HCT116 (cell line): ENCODE measurements around the gene GPS2. TPM values are rescaled to one million over a fixed set of nuclear protein-coding genes. Genes with fewer than 3 reads are reported as not detected.

Experiments
- ATAC-seq: fragments of 200-7000 bp; cut with Tn5 transposase; 2 replicates; pipeline ENCODE4 v1.9.1; 2020; ENCODE audit warnings: mild to moderate bottlenecking, moderate library complexity
- BruUV-seq: library from RNA; stranded (reverse); fragments of 400-500 nt; replicated peaks from 2 replicates; lab custom pipeline; 2021; lab: Mats Ljungman, UMichigan
- CTCF ChIA-PET: fragments of 300-600 bp; sonication (Branson Sonifier 250); formaldehyde crosslinking; loops from one replicate; lab custom pipeline; 2021; ENCODE audit warnings: antibody characterized with exemption; lab: Charles Lee
- POLR2A ChIA-PET: fragments of 300-600, 350-600 bp; sonication (Branson Sonifier 250); formaldehyde crosslinking; loops from one replicate; lab custom pipeline; 2021; ENCODE audit warnings: antibody characterized with exemption; lab: Charles Lee
- RAD21 ChIA-PET, 2 experiments: fragments of 300-600 bp; sonication (Branson Sonifier 250); formaldehyde crosslinking; loops; one replicate each; lab custom pipeline; 2023; ENCODE audit warnings: low total read pairs in 2 of 2; ENCODE audit not compliant: uncharacterized antibody in 2 of 2, unreplicated experiment in 2 of 2, low non-redundant PET in 1 of 2; lab: Charles Lee
- DNase-seq: peaks from one replicate; pipeline ENCODE4 v3.0.0-alpha.2; 2010; ENCODE audit warnings: low read depth, low spot score
- H2AFZ ChIP-seq: fragments of 200-600 bp; shearing (Covaris generic), sonication (generic); 2 replicates; pipeline ENCODE4 v1.6.1; 2017; ENCODE audit warnings: low read depth, mixed run types, mixed read lengths, antibody characterized with exemption, low read length; ENCODE audit not compliant: poor library complexity, severe bottlenecking
- H3K27ac ChIP-seq: 2 replicates; pipeline ENCODE4 v1.5.1; 2012; ENCODE audit warnings: low read depth, low read length
- H3K27me3 ChIP-seq: fragments of 200-600 bp; sonication (generic); 2 replicates; pipeline ENCODE4 v1.6.1; 2016; ENCODE audit warnings: mixed run types, low read length, mixed read lengths; ENCODE audit not compliant: insufficient read depth
- H3K36me3 ChIP-seq, 2 experiments: fragments of 200-500 bp in 1 of 2; fragments of 200-600 bp in 1 of 2; sonication (Bioruptor generic) in 1 of 2; sonication (generic) in 1 of 2; 2 replicates each; pipeline versions ENCODE4 v1.5.1 to v1.6.1; 2014 to 2016; ENCODE audit warnings: low read length in 2 of 2, inconsistent platforms in 1 of 2, mixed read lengths in 1 of 2, mixed run types in 1 of 2; ENCODE audit not compliant: insufficient read depth in 2 of 2, control insufficient read depth in 1 of 2
- H3K4me1 ChIP-seq, 2 experiments: fragments of 200-600 bp in 1 of 2; sonication (generic) in 1 of 2; 2 replicates each; pipeline versions ENCODE4 v1.5.1 to v1.6.1; 2012 to 2017; ENCODE audit warnings: low read length in 2 of 2, inconsistent platforms in 1 of 2, mild to moderate bottlenecking in 1 of 2, mixed read lengths in 1 of 2, mixed run types in 1 of 2, moderate library complexity in 1 of 2; ENCODE audit not compliant: insufficient read depth in 2 of 2, control insufficient read depth in 1 of 2
- H3K4me2 ChIP-seq: fragments of 200-600 bp; sonication (generic); 2 replicates; pipeline ENCODE4 v1.6.1; 2017; ENCODE audit warnings: mixed run types, low read length, mixed read lengths
- H3K4me3 ChIP-seq, 2 experiments: fragments of 200-600 bp in 1 of 2; sonication (generic) in 1 of 2; replicated peaks in 1 of 2; 2 replicates each; pipeline ENCODE4 v1.5.1; 2011 to 2016; ENCODE audit warnings: low read length in 2 of 2, control low read depth in 1 of 2, low read depth in 1 of 2, mild to moderate bottlenecking in 1 of 2, mixed read lengths in 1 of 2, mixed run types in 1 of 2
- H3K79me2 ChIP-seq: fragments of 200-600 bp; sonication (generic); 2 replicates; pipeline ENCODE4 v1.6.1; 2017; ENCODE audit warnings: mild to moderate bottlenecking, mixed run types, low read length, moderate library complexity, mixed read lengths; ENCODE audit not compliant: insufficient read depth
- H3K9ac ChIP-seq: fragments of 200-600 bp; sonication (generic); 2 replicates; pipeline ENCODE4 v1.6.1; 2016; ENCODE audit warnings: low read length, mixed read lengths
- H3K9me2 ChIP-seq: fragments of 200-600 bp; sonication (generic), shearing (Covaris generic); 2 replicates; pipeline ENCODE4 v1.6.1; 2017; ENCODE audit warnings: mixed run types, mild to moderate bottlenecking, moderate library complexity; ENCODE audit not compliant: insufficient read depth
- H3K9me3 ChIP-seq, 2 experiments: fragments of 200-500 bp in 1 of 2; fragments of 200-600 bp in 1 of 2; sonication (Bioruptor generic) in 1 of 2; sonication (generic) in 1 of 2; 2 replicates each; pipeline ENCODE4 v1.6.1; 2014 to 2017; ENCODE audit warnings: low read length in 2 of 2, mixed read lengths in 2 of 2, inconsistent platforms in 1 of 2, low read depth in 1 of 2, mild to moderate bottlenecking in 1 of 2, mixed run types in 1 of 2, moderate library complexity in 1 of 2; ENCODE audit not compliant: control insufficient read depth in 1 of 2, insufficient read depth in 1 of 2
- H4K20me1 ChIP-seq: fragments of 200-600 bp; sonication (generic), shearing (Covaris generic); 2 replicates; pipeline ENCODE4 v1.6.1; 2017; ENCODE audit warnings: mixed run types, mild to moderate bottlenecking, moderate library complexity; ENCODE audit not compliant: insufficient read depth
- CBX3 ChIP-seq: IDR thresholded peaks from 2 replicates; pipeline ENCODE4 v1.6.1; 2012; ENCODE audit warnings: low read depth
- ELF1 ChIP-seq: IDR thresholded peaks from 2 replicates; pipeline ENCODE4 v1.6.1; 2012; ENCODE audit warnings: low read depth, borderline replicate concordance
- FOSL1 ChIP-seq: IDR thresholded peaks from 2 replicates; pipeline ENCODE4 v1.6.1; 2012; ENCODE audit warnings: low read depth
- JUND ChIP-seq: IDR thresholded peaks from 2 replicates; pipeline ENCODE4 v1.6.1; 2012
- SIN3A ChIP-seq: IDR thresholded peaks from 2 replicates; pipeline ENCODE4 v1.6.1; 2012; ENCODE audit warnings: low read depth
- SP1 ChIP-seq: IDR thresholded peaks from 2 replicates; pipeline ENCODE4 v1.6.1; 2012; ENCODE audit warnings: low read depth
- TCF7L2 ChIP-seq: IDR thresholded peaks from 2 replicates; pipeline ENCODE4 v1.7.0; 2011; ENCODE audit warnings: borderline replicate concordance, inconsistent platforms; ENCODE audit not compliant: insufficient read depth, insufficient read length; ENCODE audit errors: extremely low read depth
- ZNF274 ChIP-seq: fragments of 200-500 bp; sonication (Bioruptor generic); IDR thresholded peaks from 2 replicates; pipeline ENCODE4 v1.6.1; 2014; ENCODE audit warnings: mild to moderate bottlenecking, low read depth, low read length, inconsistent platforms
- intact Hi-C: fragments of 100-400 bp; cut with micrococcal nuclease; formaldehyde crosslinking; loops from 2 replicates; pipeline ENCODE4 v1.10.0; 2022
- total RNA-seq: library from RNA; stranded (reverse); gene quantifications from one replicate; pipeline ENCODE4 v1.2.1, GENCODE V29; 2021; ENCODE audit not compliant: unreplicated experiment
- TF ChIP-seq, protein P1 (sequence below), 3 experiments: fragments of 200-600 bp in 1 of 3; sonication (generic) in 1 of 3; IDR thresholded peaks in 2 of 3; conservative IDR thresholded peaks in 1 of 3; 2 replicates each; pipeline ENCODE4 v1.5.1; 2012 to 2017; ENCODE audit warnings: low read depth in 2 of 3, low read length in 2 of 3, antibody characterized with exemption in 1 of 3, borderline replicate concordance in 1 of 3, control low read depth in 1 of 3, mild to moderate bottlenecking in 1 of 3, mixed read lengths in 1 of 3, mixed run types in 1 of 3, moderate library complexity in 1 of 3; ENCODE audit not compliant: insufficient read depth in 1 of 3
- TF ChIP-seq, protein P2 (sequence below): IDR thresholded peaks from 2 replicates; pipeline ENCODE4 v1.6.1; 2012
- TF ChIP-seq, protein P3 (sequence below): IDR thresholded peaks from 2 replicates; pipeline ENCODE4 v1.6.1; 2012
- TF ChIP-seq, protein P4 (sequence below): IDR thresholded peaks from 2 replicates; pipeline ENCODE4 v1.6.1; 2012; ENCODE audit warnings: low read depth

Gene GPS2
- total RNA-seq, 1 experiment from 2014 or later, result 61.3 TPM

DNA sequence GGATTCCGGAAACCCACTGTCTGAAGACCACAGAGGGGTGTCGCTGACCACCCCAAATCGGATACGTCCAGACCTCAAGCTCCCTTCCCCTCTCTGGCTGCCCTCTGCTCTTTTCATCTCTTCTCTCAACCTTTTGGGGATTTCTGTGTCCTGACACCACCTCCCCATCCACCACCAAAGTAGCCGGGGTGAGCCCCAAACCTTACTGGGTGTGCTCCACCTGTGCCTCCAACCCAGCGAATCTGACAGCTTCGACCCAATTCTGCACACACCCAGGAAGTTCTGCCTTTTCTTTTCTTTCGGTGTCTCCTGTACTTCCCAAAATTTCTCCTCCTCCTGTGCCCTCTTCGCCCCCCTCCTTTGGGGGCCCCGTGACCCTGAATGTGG, 37.3 kb upstream of the GPS2 start:
- H3K4me3 ChIP-seq, result peak overlapping the region; percentile 79 to 89
- H4K20me1 ChIP-seq, result 0 out of 2 replicates have a peak, but pooled peaks cover 4% of the 10 kb centered on the region
- H3K79me2 ChIP-seq, result peaks cover 32% of the 10 kb centered on the region
- TSS peak; percentile 67 for BruUV-seq
- H3K9me2 ChIP-seq, result no peaks in the 10 kb centered on the region
- TF ChIP-seq JUND (no peak), ELF1 (no peak), FOSL1 (no peak)
- TF ChIP-seq, protein P1, sequence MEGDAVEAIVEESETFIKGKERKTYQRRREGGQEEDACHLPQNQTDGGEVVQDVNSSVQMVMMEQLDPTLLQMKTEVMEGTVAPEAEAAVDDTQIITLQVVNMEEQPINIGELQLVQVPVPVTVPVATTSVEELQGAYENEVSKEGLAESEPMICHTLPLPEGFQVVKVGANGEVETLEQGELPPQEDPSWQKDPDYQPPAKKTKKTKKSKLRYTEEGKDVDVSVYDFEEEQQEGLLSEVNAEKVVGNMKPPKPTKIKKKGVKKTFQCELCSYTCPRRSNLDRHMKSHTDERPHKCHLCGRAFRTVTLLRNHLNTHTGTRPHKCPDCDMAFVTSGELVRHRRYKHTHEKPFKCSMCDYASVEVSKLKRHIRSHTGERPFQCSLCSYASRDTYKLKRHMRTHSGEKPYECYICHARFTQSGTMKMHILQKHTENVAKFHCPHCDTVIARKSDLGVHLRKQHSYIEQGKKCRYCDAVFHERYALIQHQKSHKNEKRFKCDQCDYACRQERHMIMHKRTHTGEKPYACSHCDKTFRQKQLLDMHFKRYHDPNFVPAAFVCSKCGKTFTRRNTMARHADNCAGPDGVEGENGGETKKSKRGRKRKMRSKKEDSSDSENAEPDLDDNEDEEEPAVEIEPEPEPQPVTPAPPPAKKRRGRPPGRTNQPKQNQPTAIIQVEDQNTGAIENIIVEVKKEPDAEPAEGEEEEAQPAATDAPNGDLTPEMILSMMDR (IDR thresholded peaks at IDR 0.05 in 2 of 3, conservative IDR thresholded peaks at IDR 0.05 in 1 of 3; ENCODE audit: borderline replicate concordance in 1 of 3, insufficient read depth in 1 of 3, low read depth in 2 of 3, low read length in 2 of 3), result peak in 1 of 3 experiments; percentile 73; a peak in 2 of 6 replicates
- ChIA-PET RAD21 (no interaction called here), CTCF (no interaction called here), POLR2A (no interaction called here)
- DNase-seq (no peak), ATAC-seq (no peak)
- peak overlapping the region; percentile 80 for H3K4me2 ChIP-seq
- no peaks in the 10 kb centered on the region for H3K36me3 ChIP-seq
- H3K9me3 ChIP-seq, result no peaks in the 10 kb centered on the region
- H3K27me3 ChIP-seq, result no peaks in the 10 kb centered on the region
- intact Hi-C loops, result loop anchor here (5.0 kb wide), 1 partner anchor 305 kb away; no protein-coding TSS in a partner anchor
- peak overlapping the region; percentile 88 for H3K9ac ChIP-seq
- H3K27ac ChIP-seq, result peak overlapping the region; percentile 99
- H2AFZ ChIP-seq, result no peak overlapping the region
- H3K4me1 ChIP-seq, result peaks cover 29 to 69% of the 10 kb centered on the region in 2 experiments

DNA sequence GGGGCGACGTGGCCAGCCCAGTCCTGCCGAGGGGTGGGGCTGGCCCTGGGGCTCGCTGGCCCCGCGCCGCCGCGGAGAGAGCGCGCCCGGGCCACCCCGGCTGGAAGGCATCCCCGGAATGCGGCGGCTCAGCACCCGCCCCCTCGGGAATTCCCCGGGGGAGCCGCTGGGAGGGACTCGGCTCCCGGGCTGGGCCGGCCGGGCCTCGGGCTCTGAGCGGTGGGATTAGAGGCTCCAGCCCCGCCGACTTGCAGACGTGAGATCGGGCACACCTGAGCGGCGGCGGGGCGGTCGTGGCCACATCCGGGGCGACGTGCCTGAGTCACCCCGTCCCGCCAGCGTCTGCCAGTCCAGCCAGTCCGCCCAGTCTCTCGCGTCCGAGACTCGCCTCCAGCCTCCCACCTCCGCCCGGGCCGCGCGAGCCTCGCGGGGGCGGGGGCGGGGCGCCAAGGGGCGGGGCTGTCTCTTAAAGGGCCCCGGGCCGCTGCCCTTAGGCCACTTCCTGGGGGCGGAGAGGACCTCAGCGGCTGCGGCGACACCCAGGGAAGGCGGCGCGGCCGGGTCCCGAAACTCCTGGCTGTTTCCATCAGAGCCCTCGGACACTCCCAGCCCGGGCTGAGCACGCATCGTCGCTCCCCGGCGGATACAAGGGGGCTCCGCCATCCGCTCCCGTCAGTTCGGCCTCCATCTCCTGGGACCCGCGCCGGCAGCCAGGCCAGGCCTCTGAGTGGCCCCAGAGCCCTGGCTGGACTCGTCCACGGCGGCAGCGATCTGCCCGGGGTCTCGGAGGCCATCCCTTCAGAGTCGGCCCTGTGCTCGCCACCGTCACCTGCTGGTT, 36.7 kb upstream of the GPS2 start, which contains the start of gene KCTD11:
TSS of gene KCTD11 (plus strand) at position 498 of the 838 bp plus-strand sequence.
- peak within 1 kb of the TSS; percentile 88 for H3K9ac ChIP-seq
- CTCF ChIA-PET, result interaction anchor here (0.9 to 1.1 kb wide), 2 partner anchors 22 to 85 kb away, joined by 3 read pairs; no protein-coding TSS in a partner anchor
- H3K9me2 ChIP-seq, result no peaks in the 10 kb centered on the region
- no TSS peak for BruUV-seq
- RAD21 ChIA-PET, result no interaction called here
- ATAC-seq (peak; percentile 76), DNase-seq (peak; percentile 79)
- H3K27me3 ChIP-seq, result no peaks in the 10 kb centered on the region
- H3K36me3 ChIP-seq, result no peaks in the 10 kb centered on the region
- H3K4me2 ChIP-seq, result peak within 1 kb of the TSS; percentile 80
- no peaks in the 10 kb centered on the region for H3K9me3 ChIP-seq
- H2AFZ ChIP-seq, result no peak within 1 kb of the TSS
- H3K79me2 ChIP-seq, result peaks cover 32% of the 10 kb centered on the region
- peak within 1 kb of the TSS; percentile 99 for H3K27ac ChIP-seq
- intact Hi-C loops, result loop anchor here (2.0 to 5.0 kb wide), 3 partner anchors 45 to 305 kb away; partner anchors contain the start of genes EIF5A and POLR2A
- H4K20me1 ChIP-seq, result 0 out of 2 replicates have a peak, but pooled peaks cover 4% of the 10 kb centered on the region
- peaks cover 29 to 69% of the 10 kb centered on the region in 2 experiments for H3K4me1 ChIP-seq
- POLR2A ChIA-PET, result interaction anchor here (1.0 kb wide), 1 partner anchor 22 kb away, joined by 4 read pairs; no protein-coding TSS in a partner anchor
- H3K4me3 ChIP-seq, result peak within 1 kb of the TSS; percentile 79 to 89
- peak; percentile 90 for TF ChIP-seq SIN3A
- TF ChIP-seq, protein P2, sequence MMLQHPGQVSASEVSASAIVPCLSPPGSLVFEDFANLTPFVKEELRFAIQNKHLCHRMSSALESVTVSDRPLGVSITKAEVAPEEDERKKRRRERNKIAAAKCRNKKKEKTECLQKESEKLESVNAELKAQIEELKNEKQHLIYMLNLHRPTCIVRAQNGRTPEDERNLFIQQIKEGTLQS, result no peak
- peak; percentile 52 for TF ChIP-seq TCF7L2
- TF ChIP-seq, protein P3, sequence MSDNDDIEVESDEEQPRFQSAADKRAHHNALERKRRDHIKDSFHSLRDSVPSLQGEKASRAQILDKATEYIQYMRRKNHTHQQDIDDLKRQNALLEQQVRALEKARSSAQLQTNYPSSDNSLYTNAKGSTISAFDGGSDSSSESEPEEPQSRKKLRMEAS, result peak; percentile 74
- TF ChIP-seq CBX3, result peak; percentile 67
- TF ChIP-seq ZNF274, result no peak
- TF ChIP-seq, protein P4, sequence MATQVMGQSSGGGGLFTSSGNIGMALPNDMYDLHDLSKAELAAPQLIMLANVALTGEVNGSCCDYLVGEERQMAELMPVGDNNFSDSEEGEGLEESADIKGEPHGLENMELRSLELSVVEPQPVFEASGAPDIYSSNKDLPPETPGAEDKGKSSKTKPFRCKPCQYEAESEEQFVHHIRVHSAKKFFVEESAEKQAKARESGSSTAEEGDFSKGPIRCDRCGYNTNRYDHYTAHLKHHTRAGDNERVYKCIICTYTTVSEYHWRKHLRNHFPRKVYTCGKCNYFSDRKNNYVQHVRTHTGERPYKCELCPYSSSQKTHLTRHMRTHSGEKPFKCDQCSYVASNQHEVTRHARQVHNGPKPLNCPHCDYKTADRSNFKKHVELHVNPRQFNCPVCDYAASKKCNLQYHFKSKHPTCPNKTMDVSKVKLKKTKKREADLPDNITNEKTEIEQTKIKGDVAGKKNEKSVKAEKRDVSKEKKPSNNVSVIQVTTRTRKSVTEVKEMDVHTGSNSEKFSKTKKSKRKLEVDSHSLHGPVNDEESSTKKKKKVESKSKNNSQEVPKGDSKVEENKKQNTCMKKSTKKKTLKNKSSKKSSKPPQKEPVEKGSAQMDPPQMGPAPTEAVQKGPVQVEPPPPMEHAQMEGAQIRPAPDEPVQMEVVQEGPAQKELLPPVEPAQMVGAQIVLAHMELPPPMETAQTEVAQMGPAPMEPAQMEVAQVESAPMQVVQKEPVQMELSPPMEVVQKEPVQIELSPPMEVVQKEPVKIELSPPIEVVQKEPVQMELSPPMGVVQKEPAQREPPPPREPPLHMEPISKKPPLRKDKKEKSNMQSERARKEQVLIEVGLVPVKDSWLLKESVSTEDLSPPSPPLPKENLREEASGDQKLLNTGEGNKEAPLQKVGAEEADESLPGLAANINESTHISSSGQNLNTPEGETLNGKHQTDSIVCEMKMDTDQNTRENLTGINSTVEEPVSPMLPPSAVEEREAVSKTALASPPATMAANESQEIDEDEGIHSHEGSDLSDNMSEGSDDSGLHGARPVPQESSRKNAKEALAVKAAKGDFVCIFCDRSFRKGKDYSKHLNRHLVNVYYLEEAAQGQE, result no peak
- TF ChIP-seq JUND, result peak; percentile 73
- TF ChIP-seq SP1, result peak; percentile 96
